BE2C (cell line): Measurements from ENCODE around the gene CDKN1C.

Experiments used
- DNase-seq: peaks from one replicate; pipeline ENCODE4 v3.0.0-alpha.2; 2020
- H3K27me3 ChIP-seq: fragments of 250-450 bp; sonication (Bioruptor Pico); 2 replicates; pipeline ENCODE4 v1.5.1; 2020; ENCODE audit warnings: mild to moderate bottlenecking
- H3K36me3 ChIP-seq: fragments of 250-450 bp; sonication (Bioruptor Pico); 2 replicates; pipeline ENCODE4 v1.5.1; 2020; ENCODE audit warnings: mild to moderate bottlenecking
- H3K4me1 ChIP-seq: fragments of 250-450 bp; sonication (Bioruptor Pico); 2 replicates; pipeline ENCODE4 v1.5.1; 2020
- H3K4me3 ChIP-seq: 2 replicates; pipeline ENCODE4 v1.5.1; 2011; ENCODE audit warnings: low read depth, low read length
- H3K9me3 ChIP-seq: fragments of 250-450 bp; sonication (Bioruptor Pico); 2 replicates; pipeline ENCODE4 v1.5.1; 2020
- CTCF ChIP-seq: IDR thresholded peaks from 2 replicates; pipeline ENCODE4 v1.5.1; 2012; ENCODE audit warnings: mild to moderate bottlenecking, low read depth, low read length

CDKN1C gene

GRCh38 chr11:2920343-2920742, 34.8 kb upstream of the CDKN1C start:
- Histone ChIP-seq H3K4me1 (peaks cover 2% of the 10 kb centered on the region; the same call in 1 of the 2 replicates), H3K9me3 (no peaks in the 10 kb centered on the region), H3K4me3 (no peak overlapping the region), H3K27me3 (no peaks in the 10 kb centered on the region), H3K36me3 (no peaks in the 10 kb centered on the region)
- no peak for DNase-seq
- no peak for TF ChIP-seq CTCF

GRCh38 chr11:2919837-2920236, 34.3 kb upstream of the CDKN1C start:
- no peak for DNase-seq
- no peak for TF ChIP-seq CTCF
- H3K9me3 ChIP-seq = no peaks in the 10 kb centered on the region

GRCh38 chr11:2919188-2919587, 33.6 kb upstream of the CDKN1C start:
- TF ChIP-seq CTCF = no peak
- Histone ChIP-seq H3K4me1 (peaks cover 11% of the 10 kb centered on the region), H3K4me3 (no peak overlapping the region), H3K27me3 (no peaks in the 10 kb centered on the region), H3K9me3 (no peaks in the 10 kb centered on the region), H3K36me3 (no peaks in the 10 kb centered on the region)
- DNase-seq = no peak

More at GRCh38 chr11:2919837-2920236, 34.3 kb upstream of the CDKN1C start:
- Histone ChIP-seq H3K4me1 (peaks cover 5% of the 10 kb centered on the region), H3K4me3 (no peak overlapping the region), H3K36me3 (no peaks in the 10 kb centered on the region), H3K27me3 (no peaks in the 10 kb centered on the region)

- Histone ChIP-seq H3K4me1 (peaks cover 12% of the 10 kb centered on the region), H3K4me3 (no peak overlapping the region), H3K9me3 (no peaks in the 10 kb centered on the region), H3K36me3 (no peaks in the 10 kb centered on the region), H3K27me3 (no peaks in the 10 kb centered on the region)
- TF ChIP-seq CTCF = no peak
- DNase-seq = no peak
Measured at GRCh38 chr11:2917842-2918490, 32.4 kb upstream of the CDKN1C start.

GRCh38 chr11:2916892-2917645, 31.5 kb upstream of the CDKN1C start:
- Histone ChIP-seq H3K4me1 (peaks cover 12% of the 10 kb centered on the region), H3K27me3 (no peaks in the 10 kb centered on the region), H3K4me3 (no peak overlapping the region), H3K9me3 (no peaks in the 10 kb centered on the region), H3K36me3 (no peaks in the 10 kb centered on the region)
- TF ChIP-seq CTCF = no peak
- no peak for DNase-seq
